Gastrocnemius medialis (tissue), 4 donors: ENCODE results near the gene HOXB6.

Experiments used
- POLR2A ChIP-seq, 2 donors: fragments of 450-650 bp; IDR thresholded peaks; one replicate each; pipeline ENCODE4 v1.6.1; 2017; ENCODE audit warnings: antibody characterized with exemption in 2 of 2, mild to moderate bottlenecking in 2 of 2, moderate library complexity in 2 of 2
- TF ChIP-seq, protein P1 (sequence below), 5 experiments: fragments of 450-650 bp in 3 of 5; fragments of 200-600 bp in 2 of 5; sonication (generic) in 2 of 5; IDR thresholded peaks in 4 of 5; conservative IDR thresholded peaks in 1 of 5; 1 replicate in 4 of 5; 2 replicates in 1 of 5; pipeline ENCODE4 v1.5.1; 2016 to 2019; ENCODE audit warnings: antibody characterized with exemption in 5 of 5, mild to moderate bottlenecking in 3 of 5, moderate library complexity in 3 of 5

DNA sequence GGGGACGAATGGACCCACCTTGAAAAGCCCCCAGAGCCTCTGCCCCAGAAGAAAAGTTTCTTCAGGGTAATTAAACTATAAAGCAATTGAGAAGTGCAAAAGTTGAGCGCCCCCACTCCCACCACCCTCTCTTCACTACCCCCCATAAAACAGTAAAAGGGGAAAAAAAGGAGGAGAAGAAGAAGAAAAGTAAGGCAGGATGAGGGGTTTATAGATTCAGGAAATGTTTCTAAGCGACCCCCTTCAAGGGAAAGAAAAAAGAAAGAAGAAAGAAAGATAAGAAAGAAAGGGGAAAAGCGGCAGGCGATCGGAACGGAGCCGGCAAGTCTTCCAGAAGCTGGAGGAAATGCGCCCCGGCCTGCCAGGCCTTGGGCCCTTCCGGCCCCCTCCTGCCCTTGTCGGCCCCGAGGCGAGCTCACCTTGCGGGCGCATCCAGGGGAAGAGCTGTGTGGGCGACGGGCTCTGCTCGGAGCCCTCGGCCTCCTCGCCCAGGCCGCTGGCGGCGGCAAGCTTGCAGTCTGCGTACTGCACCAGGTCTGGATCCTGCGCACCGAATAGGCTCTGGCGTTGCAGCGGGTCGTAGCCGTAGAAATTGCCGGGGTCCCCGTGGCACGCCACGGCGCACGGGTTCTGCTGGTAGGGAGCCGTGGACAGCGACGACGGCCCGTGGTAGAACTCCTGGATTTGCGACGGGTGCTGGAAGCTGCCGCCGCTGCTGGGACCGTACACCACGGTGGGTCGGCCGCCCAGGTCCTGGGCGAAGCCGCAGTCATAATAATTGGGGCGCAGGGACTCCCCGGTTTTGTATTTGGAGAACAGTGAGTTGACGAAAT lies 9.3 kb upstream of the HOXB6 start:
- TF ChIP-seq, protein P1, sequence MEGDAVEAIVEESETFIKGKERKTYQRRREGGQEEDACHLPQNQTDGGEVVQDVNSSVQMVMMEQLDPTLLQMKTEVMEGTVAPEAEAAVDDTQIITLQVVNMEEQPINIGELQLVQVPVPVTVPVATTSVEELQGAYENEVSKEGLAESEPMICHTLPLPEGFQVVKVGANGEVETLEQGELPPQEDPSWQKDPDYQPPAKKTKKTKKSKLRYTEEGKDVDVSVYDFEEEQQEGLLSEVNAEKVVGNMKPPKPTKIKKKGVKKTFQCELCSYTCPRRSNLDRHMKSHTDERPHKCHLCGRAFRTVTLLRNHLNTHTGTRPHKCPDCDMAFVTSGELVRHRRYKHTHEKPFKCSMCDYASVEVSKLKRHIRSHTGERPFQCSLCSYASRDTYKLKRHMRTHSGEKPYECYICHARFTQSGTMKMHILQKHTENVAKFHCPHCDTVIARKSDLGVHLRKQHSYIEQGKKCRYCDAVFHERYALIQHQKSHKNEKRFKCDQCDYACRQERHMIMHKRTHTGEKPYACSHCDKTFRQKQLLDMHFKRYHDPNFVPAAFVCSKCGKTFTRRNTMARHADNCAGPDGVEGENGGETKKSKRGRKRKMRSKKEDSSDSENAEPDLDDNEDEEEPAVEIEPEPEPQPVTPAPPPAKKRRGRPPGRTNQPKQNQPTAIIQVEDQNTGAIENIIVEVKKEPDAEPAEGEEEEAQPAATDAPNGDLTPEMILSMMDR (IDR thresholded peaks at IDR 0.05 in 4 of 5, conservative IDR thresholded peaks at IDR 0.05 in 1 of 5): no peak
- TF ChIP-seq POLR2A (IDR thresholded peaks at IDR 0.05): no peak
